Gastroesophageal sphincter (tissue), 3 donors: ENCODE results near the gene LMOD3.

Experiments used
- CTCF ChIP-seq, 4 experiments: fragments of 200-600 bp in 2 of 4; fragments of 450-650 bp in 2 of 4; sonication (generic) in 1 of 4; IDR thresholded peaks; one replicate each; pipeline ENCODE4 v1.5.1; 2017 to 2019; ENCODE audit warnings: antibody characterized with exemption in 4 of 4, mild to moderate bottlenecking in 2 of 4, moderate library complexity in 2 of 4
- POLR2A ChIP-seq, 2 donors: fragments of 450-650 bp; IDR thresholded peaks; one replicate each; pipeline ENCODE4 v1.6.1; 2017; ENCODE audit warnings: antibody characterized with exemption in 2 of 2, mild to moderate bottlenecking in 2 of 2, moderate library complexity in 1 of 2
- POLR2AphosphoS5 ChIP-seq: sonication (generic); formaldehyde crosslinking; IDR thresholded peaks from one replicate; pipeline ENCODE4 v1.6.1; 2017; ENCODE audit warnings: antibody characterized with exemption

DNA sequence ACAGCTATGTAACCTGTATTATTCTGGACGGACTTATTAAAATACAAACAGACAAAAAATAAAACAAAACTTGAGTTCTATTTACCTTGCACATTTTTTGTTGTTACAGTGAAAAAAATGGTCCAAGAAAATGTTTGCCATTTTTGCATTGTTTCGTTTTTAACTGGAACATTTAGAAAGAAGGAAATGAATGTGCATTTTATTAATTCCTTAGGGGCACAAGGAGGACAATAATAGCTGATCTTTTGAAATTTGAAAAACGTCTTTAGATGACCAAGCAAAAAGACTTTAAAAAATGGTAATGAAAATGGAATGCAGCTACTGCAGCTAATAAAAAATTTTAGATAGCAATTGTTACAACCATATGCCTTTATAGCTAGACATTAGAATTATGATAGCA, 17.1 kb downstream of the LMOD3 start:
- TF ChIP-seq CTCF (IDR thresholded peaks at IDR 0.05) = no peak
- no peak for TF ChIP-seq POLR2A (IDR thresholded peaks at IDR 0.05)
- TF ChIP-seq POLR2AphosphoS5 = no peak
